Amniotic stem cell (primary cell): Measurements from ENCODE around the gene IL36G.

Experiments used
- DNase-seq: peaks from one replicate; lab custom pipeline; 2025; lab: John Stamatoyannopoulos, UW

Gene IL36G

GRCh38 chr2:112972423-112973086 is 5.3 kb upstream of the IL36G start:
- DNase-seq = no peak

- no peak for DNase-seq
Measured at GRCh38 chr2:112973156-112973555, 4.7 kb upstream of the IL36G start.

GRCh38 chr2:112979731-112980130 is 1.9 kb downstream of the IL36G start:
- no peak for DNase-seq

- DNase-seq = no peak
Measured at GRCh38 chr2:112980537-112980936, 2.7 kb downstream of the IL36G start.

GRCh38 chr2:112985090-112985489 is 7.3 kb downstream of the IL36G start:
- DNase-seq = no peak

GRCh38 chr2:112989611-112990010 is 11.8 kb downstream of the IL36G start:
- no peak for DNase-seq

GRCh38 chr2:112993831-112994230 is 16.0 kb downstream of the IL36G start:
- DNase-seq = no peak

GRCh38 chr2:112994648-112995047 is 16.8 kb downstream of the IL36G start:
- DNase-seq = no peak

- no peak for DNase-seq
Measured at GRCh38 chr2:112995346-112995920, 17.6 kb downstream of the IL36G start.

- no peak for DNase-seq
Measured at GRCh38 chr2:112996635-112997034, 18.8 kb downstream of the IL36G start.

- no peak for DNase-seq
Measured at GRCh38 chr2:112997151-112997550, 19.3 kb downstream of the IL36G start.

- DNase-seq = no peak
Measured at GRCh38 chr2:113000436-113000835, 22.6 kb downstream of the IL36G start.

GRCh38 chr2:113002677-113003076 is 24.9 kb downstream of the IL36G start:
- DNase-seq = no peak

GRCh38 chr2:113005030-113005509 is 27.3 kb downstream of the IL36G start, which contains the start of gene IL36A:
Gene IL36A (plus strand): TSS chr2:113005459. CDS start chr2:113005872, 413 bp downstream.
- DNase-seq = no peak

GRCh38 chr2:113007250-113007649 is 29.4 kb downstream of the IL36G start:
- DNase-seq = no peak

GRCh38 chr2:113009622-113010021 is 31.8 kb downstream of the IL36G start:
- no peak for DNase-seq

- DNase-seq = no peak
Measured at GRCh38 chr2:113010088-113010487, 32.3 kb downstream of the IL36G start.

- no peak for DNase-seq
Measured at GRCh38 chr2:113011108-113011507, 33.3 kb downstream of the IL36G start.

- no peak for DNase-seq
Measured at GRCh38 chr2:113012436-113013335, 34.9 kb downstream of the IL36G start.

- DNase-seq = no peak
Measured at GRCh38 chr2:113013336-113013661, 35.5 kb downstream of the IL36G start.

- DNase-seq = no peak
Measured at GRCh38 chr2:113014067-113014466, 36.3 kb downstream of the IL36G start.

GRCh38 chr2:113015042-113015441 is 37.2 kb downstream of the IL36G start:
- no peak for DNase-seq

GRCh38 chr2:113015655-113016054 is 37.8 kb downstream of the IL36G start:
- no peak for DNase-seq
